IMR-90 (cell line): Measurements from ENCODE around the gene DSCAM. TPM values are rescaled to one million over a fixed set of nuclear protein-coding genes. Genes with fewer than 3 reads are reported as not detected.

Experiments used
- ATAC-seq: fragments of 200-7000 bp; cut with Tn5 transposase; 2 replicates; pipeline ENCODE4 v1.9.1; 2020; ENCODE audit warnings: low read depth, mild to moderate bottlenecking, moderate library complexity
- BruUV-seq: library from RNA; stranded (reverse); fragments of 400-500 nt; replicated peaks from 2 replicates; lab custom pipeline; 2021; lab: Mats Ljungman, UMichigan
- CTCF ChIA-PET: fragments of 300-600 bp; formaldehyde crosslinking; extraction: SDS; loops from one replicate; lab custom pipeline; 2021; ENCODE audit warnings: antibody characterized with exemption; lab: Yijun Ruan, JAX
- POLR2A ChIA-PET: fragments of 300-600 bp; sonication (Branson Sonifier 250); formaldehyde crosslinking; loops from one replicate; lab custom pipeline; 2022; ENCODE audit warnings: antibody characterized with exemption; ENCODE audit not compliant: unreplicated experiment; lab: Charles Lee
- DNase-seq: peaks from one replicate; pipeline ENCODE4 v3.0.0; 2013
- H2AFZ ChIP-seq: replicated peaks from 2 replicates; pipeline ENCODE3; 2013; ENCODE audit warnings: low read length, mild to moderate bottlenecking; ENCODE audit not compliant: poor library complexity
- H2AK5ac ChIP-seq: 2 replicates; pipeline ENCODE4 v1.6.1; 2013; ENCODE audit warnings: low read depth, low read length, inconsistent platforms
- H2AK9ac ChIP-seq: replicated peaks from 2 replicates; pipeline ENCODE3; 2013; ENCODE audit warnings: mild to moderate bottlenecking, low read depth, low read length, moderate library complexity; ENCODE audit not compliant: poor library complexity
- H2BK120ac ChIP-seq: 2 replicates; pipeline ENCODE4 v1.6.1; 2013; ENCODE audit warnings: low read depth, low read length, inconsistent platforms
- H2BK15ac ChIP-seq: 3 replicates; pipeline ENCODE4 v1.6.1; 2013; ENCODE audit warnings: low read depth, low read length, inconsistent platforms
- H2BK20ac ChIP-seq: 2 replicates; pipeline ENCODE4 v1.6.1; 2013; ENCODE audit warnings: low read depth, mild to moderate bottlenecking, inconsistent platforms, low read length, moderate library complexity
- H2BK5ac ChIP-seq: 2 replicates; pipeline ENCODE4 v1.6.1; 2013; ENCODE audit warnings: mild to moderate bottlenecking, low read depth, low read length, inconsistent platforms; ENCODE audit not compliant: poor library complexity, severe bottlenecking
- H3K14ac ChIP-seq: replicated peaks from 2 replicates; pipeline ENCODE4 v1.6.1; 2013; ENCODE audit warnings: low read depth, low read length, inconsistent platforms
- H3K18ac ChIP-seq: 2 replicates; pipeline ENCODE4 v1.6.1; 2013; ENCODE audit warnings: low read depth, low read length, control low read depth
- H3K23ac ChIP-seq: 2 replicates; pipeline ENCODE4 v1.6.1; 2013; ENCODE audit warnings: low read depth, low read length, inconsistent platforms
- H3K27ac ChIP-seq: 2 replicates; pipeline ENCODE4 v1.5.1; 2013; ENCODE audit warnings: mild to moderate bottlenecking, control low read depth, low read length; ENCODE audit not compliant: insufficient read depth
- H3K27me3 ChIP-seq: 2 replicates; pipeline ENCODE4 v1.6.1; 2013; ENCODE audit warnings: low read length; ENCODE audit not compliant: control insufficient read depth, insufficient read depth
- H3K36me3 ChIP-seq: 2 replicates; pipeline ENCODE4 v1.6.1; 2013; ENCODE audit warnings: low read length, mixed read lengths; ENCODE audit not compliant: control insufficient read depth, insufficient read depth
- H3K4ac ChIP-seq: 2 replicates; pipeline ENCODE4 v1.6.1; 2013; ENCODE audit warnings: low read depth, low read length, inconsistent platforms
- H3K4me1 ChIP-seq: 2 replicates; pipeline ENCODE4 v1.6.1; 2013; ENCODE audit warnings: low read length, mixed read lengths; ENCODE audit not compliant: control insufficient read depth, insufficient read depth
- H3K4me2 ChIP-seq: 2 replicates; pipeline ENCODE4 v1.6.1; 2013; ENCODE audit warnings: low read depth, mild to moderate bottlenecking, control low read depth, low read length, moderate library complexity
- H3K4me3 ChIP-seq: 2 replicates; pipeline ENCODE4 v1.5.1; 2013; ENCODE audit warnings: low read depth, mild to moderate bottlenecking, control low read depth, low read length, moderate library complexity; ENCODE audit not compliant: insufficient read depth
- H3K56ac ChIP-seq: 2 replicates; pipeline ENCODE4 v1.6.1; 2013; ENCODE audit warnings: low read length, inconsistent platforms; ENCODE audit not compliant: insufficient read depth; ENCODE audit errors: extremely low read depth
- H3K79me1 ChIP-seq, 2 experiments: 2 replicates each; pipeline ENCODE4 v1.6.1; 2013; ENCODE audit warnings: low read length in 2 of 2, inconsistent platforms in 1 of 2, low read depth in 1 of 2
- H3K9ac ChIP-seq: 2 replicates; pipeline ENCODE4 v1.6.1; 2013; ENCODE audit warnings: low read depth, low read length, control low read depth
- H3K9me1 ChIP-seq: 2 replicates; pipeline ENCODE4 v1.6.1; 2013; ENCODE audit warnings: low read length, inconsistent platforms; ENCODE audit not compliant: insufficient read depth
- H3K9me3 ChIP-seq: 2 replicates; pipeline ENCODE4 v1.6.1; 2013; ENCODE audit warnings: low read length; ENCODE audit not compliant: control insufficient read depth, insufficient read depth
- H4K20me1 ChIP-seq: 2 replicates; pipeline ENCODE4 v1.6.1; 2013; ENCODE audit warnings: low read length, inconsistent platforms; ENCODE audit not compliant: insufficient read depth
- H4K5ac ChIP-seq: 2 replicates; pipeline ENCODE4 v1.6.1; 2013; ENCODE audit warnings: mild to moderate bottlenecking, low read depth, low read length, control low read depth
- H4K8ac ChIP-seq, 2 experiments: 2 replicates each; pipeline ENCODE4 v1.6.1; 2013; ENCODE audit warnings: low read depth in 2 of 2, low read length in 2 of 2, control low read depth in 1 of 2, inconsistent platforms in 1 of 2
- H4K91ac ChIP-seq: 2 replicates; pipeline ENCODE4 v1.6.1; 2013; ENCODE audit warnings: low read depth, low read length, inconsistent platforms; ENCODE audit not compliant: insufficient read depth
- BHLHE40 ChIP-seq: fragments of 150-350 bp; IDR thresholded peaks from 2 replicates; pipeline ENCODE4 v1.6.1; 2016; ENCODE audit warnings: mild to moderate bottlenecking, low read depth, low read length
- CEBPB ChIP-seq: IDR thresholded peaks from 2 replicates; pipeline ENCODE4 v1.6.1; 2012; ENCODE audit warnings: low read depth, low read length, improper control_type of control experiment
- CHD1 ChIP-seq: IDR thresholded peaks from 2 replicates; pipeline ENCODE4 v1.6.1; 2012; ENCODE audit warnings: low read depth, low read length, improper control_type of control experiment
- ELK1 ChIP-seq: fragments of 150-350 bp; IDR thresholded peaks from 2 replicates; pipeline ENCODE4 v1.6.1; 2016; ENCODE audit warnings: low read depth, mild to moderate bottlenecking, low read length, moderate library complexity, borderline replicate concordance
- FOS ChIP-seq: fragments of 150-350 bp; IDR thresholded peaks from 2 replicates; pipeline ENCODE4 v1.6.1; 2016; ENCODE audit warnings: low read depth, low read length
- MAFK ChIP-seq: IDR thresholded peaks from 2 replicates; pipeline ENCODE4 v1.6.1; 2012; ENCODE audit warnings: low read depth, low read length, improper control_type of control experiment
- MAZ ChIP-seq: IDR thresholded peaks from 2 replicates; pipeline ENCODE4 v1.6.1; 2012; ENCODE audit warnings: low read depth, mild to moderate bottlenecking, low read length, improper control_type of control experiment, moderate library complexity, borderline replicate concordance
- MXI1 ChIP-seq: IDR thresholded peaks from 2 replicates; pipeline ENCODE4 v1.6.1; 2012; ENCODE audit warnings: low read depth, mild to moderate bottlenecking, low read length, moderate library complexity, borderline replicate concordance
- NFE2L2 ChIP-seq: fragments of 150-350 bp; IDR thresholded peaks from 2 replicates; pipeline ENCODE4 v1.6.1; 2016; ENCODE audit warnings: low read depth, mild to moderate bottlenecking, low read length
- POLR2A ChIP-seq: IDR thresholded peaks from 2 replicates; pipeline ENCODE4 v1.6.1; 2012; ENCODE audit warnings: mild to moderate bottlenecking, low read depth, low read length
- RAD21 ChIP-seq: IDR thresholded peaks from 2 replicates; pipeline ENCODE4 v1.6.1; 2012; ENCODE audit warnings: low read length, improper control_type of control experiment
- RCOR1 ChIP-seq: IDR thresholded peaks from 2 replicates; pipeline ENCODE4 v1.6.1; 2012; ENCODE audit warnings: mild to moderate bottlenecking, low read length, improper control_type of control experiment; ENCODE audit not compliant: insufficient replicate concordance
- RFX5 ChIP-seq: IDR thresholded peaks from 2 replicates; pipeline ENCODE4 v1.8.0; 2012; ENCODE audit warnings: low read depth, mild to moderate bottlenecking, low read length, moderate library complexity
- SMC3 ChIP-seq: fragments of 150-350 bp; IDR thresholded peaks from 2 replicates; pipeline ENCODE4 v1.6.1; 2016; ENCODE audit warnings: low read depth, mild to moderate bottlenecking, antibody characterized with exemption, low read length, moderate library complexity
- WGBS, 2 experiments: methylation state at CpG; one replicate each; pipeline versions ENCODE4 v1.1.5 to v1.1.7; 2013; ENCODE audit warnings: missing lambda C conversion rate in 2 of 2; ENCODE audit not compliant: insufficient read length in 1 of 2; ENCODE audit errors: extremely low coverage in 2 of 2; 5-methylcytosine and 5-hydroxymethylcytosine counted together
- dilution Hi-C: fragments of 300-500 bp; cut with HindIII; formaldehyde crosslinking; loops from one replicate; pipeline ENCODE4 v1.14.3; 2018; ENCODE audit warnings: low sequenced_read_pairs; ENCODE audit not compliant: unreplicated experiment
- in situ Hi-C: fragments of 300-500 bp; cut with MboI; formaldehyde crosslinking; loops from 3 replicates; pipeline ENCODE4 v1.14.3; 2019; ENCODE audit warnings: low sequenced_read_pairs, inconsistent platforms, mixed read lengths
- intact Hi-C: fragments of 100-400 bp; cut with micrococcal nuclease; formaldehyde crosslinking; loops from 2 replicates; pipeline ENCODE4 v1.10.0; 2022
- polyA plus RNA-seq, 3 experiments: library from polyadenylated mRNA; depleted of rRNA; stranded (reverse); fragments of >200 nt; gene quantifications; 2 replicates each; pipeline ENCODE4 v1.2.3, GENCODE V29; 2012; ENCODE audit warnings: low replicate concordance in 1 of 3
- total RNA-seq: library from RNA; depleted of rRNA; stranded (reverse); fragments of >200 nt; gene quantifications from 2 replicates; pipeline ENCODE4 v1.2.3, GENCODE V29; 2012

Gene DSCAM
- total and polyA plus RNA-seq, 2 of the 4 experiments (the other 2 are of a cell fraction) = under 0.01 to 0.02 TPM

- no peak overlapping the region for H3K27ac ChIP-seq
- BruUV-seq = no TSS peak
- no peaks in the 10 kb centered on the region for H3K4me1 ChIP-seq
- H3K9me3 ChIP-seq = peaks cover 17% of the 10 kb centered on the region; the same call in 1 of the 2 replicates
- in situ Hi-C loops = no loop called here
- no peak overlapping the region for H2AFZ ChIP-seq
- no peak overlapping the region for H2BK120ac ChIP-seq
- dilution Hi-C loops = no loop called here
- H3K9ac ChIP-seq = no peak overlapping the region
- no peak overlapping the region for H3K4me2 ChIP-seq
- H3K4ac ChIP-seq = no peak overlapping the region
- no peak overlapping the region for H3K56ac ChIP-seq
- H4K91ac ChIP-seq = no peak overlapping the region
- no peaks in the 10 kb centered on the region for H3K79me1 ChIP-seq
- H3K18ac ChIP-seq = no peak overlapping the region
- no peak overlapping the region for H2AK5ac ChIP-seq
- no peak for ATAC-seq
- no peak for DNase-seq
- intact Hi-C loops = no loop called here
- TF ChIP-seq MAFK (no peak), MXI1 (no peak), RFX5 (no peak), CEBPB (no peak), RCOR1 (no peak), ELK1 (no peak), CHD1 (no peak), POLR2A (no peak), BHLHE40 (no peak), FOS (no peak), RAD21 (no peak), NFE2L2 (no peak), MAZ (no peak), SMC3 (no peak)
- ChIA-PET POLR2A (no interaction called here), CTCF (no interaction called here)
- no peaks in the 10 kb centered on the region for H3K36me3 ChIP-seq
- H3K27me3 ChIP-seq = no peaks in the 10 kb centered on the region
- no peak overlapping the region for H3K14ac ChIP-seq
- H3K23ac ChIP-seq = no peak overlapping the region
- H2BK5ac ChIP-seq = no peak overlapping the region
- H3K4me3 ChIP-seq = no peak overlapping the region
- H3K9me1 ChIP-seq = no peaks in the 10 kb centered on the region
- H2BK15ac ChIP-seq = no peak overlapping the region
- no peaks in the 10 kb centered on the region for H4K20me1 ChIP-seq
- H2AK9ac ChIP-seq = no peak overlapping the region
- no peak overlapping the region for H4K8ac ChIP-seq
- no peak overlapping the region for H4K5ac ChIP-seq
- 29% methylated on average over 1 of the region's 2 CpGs; no CpG with 5 or more reads in 1 of the 2 experiments for WGBS, 2 experiments
- no peak overlapping the region for H2BK20ac ChIP-seq
Measured at GRCh38 chr21:40631211-40631610, 215.7 kb downstream of the DSCAM start.
